NCI-H1105 (cell line): ENCODE data around the gene ABI3BP.

ENCODE experiments used
- DNase-seq: peaks from one replicate; lab custom pipeline; 2025; lab: John Stamatoyannopoulos, UW

The ABI3BP gene

DNA sequence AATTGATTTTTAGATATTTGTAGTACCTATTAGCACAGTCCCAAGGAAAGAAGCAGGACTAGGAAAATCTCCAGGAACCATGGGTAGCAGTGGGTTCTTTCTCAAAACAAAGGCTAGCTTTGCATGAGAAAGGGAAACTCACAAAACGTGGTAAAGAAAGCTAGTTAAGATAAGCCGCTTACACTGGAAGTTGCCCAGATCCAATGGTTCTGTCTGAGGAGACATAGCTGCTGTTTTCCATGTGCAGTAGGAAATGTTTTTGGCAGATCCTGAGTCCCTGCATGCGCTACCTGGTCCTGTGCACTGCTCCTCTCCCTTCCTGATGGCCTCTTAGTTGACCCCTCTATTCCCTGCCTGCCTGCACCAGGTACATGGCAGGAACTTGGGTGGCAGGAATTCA is 223.5 kb downstream of the ABI3BP start:
- DNase-seq = no peak

DNA sequence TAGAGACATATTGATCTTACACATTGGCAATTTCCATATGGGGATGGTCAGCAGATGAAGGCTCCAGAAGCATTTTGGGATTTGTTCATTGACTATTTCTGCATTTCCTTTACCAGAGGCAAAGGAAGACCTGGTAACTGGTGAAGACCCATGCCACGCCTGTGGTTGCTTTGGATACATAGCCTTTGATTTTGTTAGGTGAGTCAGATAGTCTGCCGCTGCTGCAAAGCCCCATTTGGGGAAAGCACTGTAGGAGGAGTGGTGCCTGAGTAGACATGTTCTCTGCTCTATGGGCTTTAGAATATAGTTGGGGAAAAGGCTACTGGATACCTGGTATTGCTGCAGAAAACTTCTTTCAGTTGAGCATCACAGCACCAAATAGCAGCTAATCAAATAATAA is 227.2 kb downstream of the ABI3BP start:
- DNase-seq = no peak

DNA sequence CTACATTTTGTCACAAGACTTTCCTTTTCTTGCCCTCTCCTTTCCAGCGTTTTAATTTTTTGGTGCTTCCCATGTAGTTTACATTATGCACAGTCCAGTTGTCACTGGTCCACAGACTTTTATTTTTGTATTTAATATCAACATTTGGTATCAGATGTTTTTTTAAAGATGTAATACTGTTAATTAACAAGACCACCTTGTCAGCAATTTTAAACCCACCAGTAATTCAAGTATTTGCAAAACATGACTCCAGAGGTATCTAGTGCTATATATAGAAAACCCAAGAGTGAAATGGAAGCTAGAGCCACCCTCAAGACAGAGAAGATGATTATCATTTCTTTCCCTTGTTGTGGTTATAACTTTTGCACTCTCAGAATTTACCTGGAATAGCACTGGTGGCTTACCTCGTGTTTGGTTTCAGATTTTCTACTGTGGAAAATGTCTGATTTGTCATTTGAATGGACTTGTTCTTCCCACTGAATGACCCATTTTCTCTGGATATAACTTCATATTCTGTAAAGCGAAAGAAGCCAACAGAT is 227.7 kb downstream of the ABI3BP start:
- DNase-seq = no peak

DNA sequence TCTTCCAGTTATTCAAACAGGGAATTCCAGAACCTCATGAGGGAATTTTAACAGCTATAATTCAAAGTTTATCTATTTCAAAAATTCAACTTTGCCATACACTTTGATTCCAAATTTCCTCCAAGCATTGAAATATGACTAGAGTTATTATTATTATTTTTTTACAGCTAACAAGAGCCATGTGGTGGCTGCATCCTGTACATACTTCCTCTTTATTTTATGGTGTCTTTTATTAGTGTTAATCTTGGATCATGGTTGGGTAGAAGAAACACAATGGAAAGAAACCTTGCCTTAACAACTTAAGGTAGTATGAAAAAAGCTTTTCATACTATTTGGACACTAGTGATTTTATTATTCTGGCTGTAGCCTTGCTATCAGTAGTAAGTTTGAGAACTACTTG is 231.3 kb downstream of the ABI3BP start:
- no peak for DNase-seq

DNA sequence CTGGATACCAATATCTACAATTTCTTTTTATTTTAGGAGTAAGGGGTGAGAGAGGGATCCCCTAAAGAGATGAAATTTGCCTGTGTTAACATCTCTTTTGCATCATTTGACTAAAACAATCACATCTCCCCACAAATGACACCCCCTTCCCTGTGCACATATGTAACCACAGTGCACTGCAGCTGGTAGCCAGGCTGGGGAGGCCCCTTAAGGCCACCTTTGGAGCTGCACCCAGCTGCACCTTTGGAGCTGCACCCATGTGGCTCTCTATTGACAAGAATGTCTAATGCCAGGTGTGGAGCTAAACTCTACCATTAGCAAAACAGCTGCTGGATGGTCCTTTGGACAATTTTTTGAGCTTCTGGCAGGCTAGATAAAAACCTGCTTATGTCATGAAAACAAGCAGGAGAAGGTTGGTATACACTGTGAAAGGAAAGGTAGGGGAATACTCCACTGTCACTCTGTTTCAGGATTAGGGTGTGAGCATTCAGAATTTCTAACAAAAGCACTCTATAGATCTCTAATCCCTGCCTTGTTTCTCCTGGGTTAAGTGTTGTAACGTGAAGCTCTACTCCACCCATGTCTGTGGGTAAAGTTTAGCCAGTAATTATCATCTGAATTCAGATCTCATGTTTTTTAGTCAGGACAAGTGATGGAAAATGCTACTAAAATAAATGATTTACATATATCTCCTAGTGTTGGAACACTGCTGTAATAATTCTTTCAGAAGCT is 231.8 kb downstream of the ABI3BP start:
- no peak for DNase-seq

DNA sequence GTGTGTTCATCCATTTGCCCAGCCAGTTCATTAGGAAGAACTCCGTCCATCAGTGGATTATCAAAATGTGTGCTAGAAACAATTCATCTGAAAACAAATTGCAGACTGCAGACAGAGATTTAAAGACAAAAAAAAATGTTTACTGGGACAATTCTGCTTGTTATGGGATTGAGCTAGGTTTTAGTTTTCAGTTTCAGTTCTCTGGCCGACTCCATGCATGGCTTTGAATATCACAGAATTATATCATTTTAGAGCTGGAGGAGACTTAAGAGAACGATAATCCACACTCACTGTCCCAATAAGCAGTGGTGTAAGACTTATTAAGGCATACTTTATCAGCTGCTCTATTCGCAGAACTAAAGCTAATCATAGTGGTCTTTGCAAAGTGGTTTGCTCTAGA is 232.8 kb downstream of the ABI3BP start:
- DNase-seq = no peak

DNA sequence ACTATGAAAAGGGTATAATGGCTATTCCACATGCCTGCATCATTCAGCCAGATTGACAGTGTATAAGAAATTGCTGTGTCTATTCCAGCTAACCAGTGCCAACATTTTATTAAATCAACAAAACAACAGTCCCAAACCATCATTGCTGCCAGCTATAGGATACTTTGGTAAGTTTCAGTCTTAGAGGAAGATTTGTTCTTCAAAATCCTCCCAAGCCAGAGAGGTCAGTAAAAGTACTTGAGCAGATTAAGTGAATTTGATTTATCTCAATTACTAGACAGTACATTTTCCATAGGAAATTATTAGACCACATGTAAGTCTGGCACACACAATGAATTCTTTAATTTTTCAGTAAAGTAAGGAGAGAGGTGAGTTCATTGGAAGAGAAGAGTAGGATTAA is 233.3 kb downstream of the ABI3BP start:
- DNase-seq = no peak

DNA sequence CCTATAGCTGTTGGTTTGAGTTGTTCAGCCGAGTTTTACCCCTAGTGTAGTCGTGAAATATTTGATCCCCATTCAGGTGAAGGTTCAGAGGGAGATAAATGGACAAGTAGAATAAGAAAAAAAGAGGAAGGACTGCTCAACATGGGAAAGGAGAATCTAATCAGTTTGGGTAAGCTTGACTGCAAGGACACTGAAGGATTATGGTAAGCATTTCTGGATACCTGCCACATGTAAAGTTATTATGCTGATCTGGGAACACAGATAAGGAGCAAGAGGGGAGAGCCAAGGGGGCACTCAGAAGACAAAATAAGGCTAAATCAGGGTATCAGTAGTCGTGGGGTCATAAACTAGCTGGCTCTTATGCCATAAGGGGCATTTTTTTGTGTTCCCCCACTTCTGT is 234.1 kb downstream of the ABI3BP start:
- DNase-seq = no peak

DNA sequence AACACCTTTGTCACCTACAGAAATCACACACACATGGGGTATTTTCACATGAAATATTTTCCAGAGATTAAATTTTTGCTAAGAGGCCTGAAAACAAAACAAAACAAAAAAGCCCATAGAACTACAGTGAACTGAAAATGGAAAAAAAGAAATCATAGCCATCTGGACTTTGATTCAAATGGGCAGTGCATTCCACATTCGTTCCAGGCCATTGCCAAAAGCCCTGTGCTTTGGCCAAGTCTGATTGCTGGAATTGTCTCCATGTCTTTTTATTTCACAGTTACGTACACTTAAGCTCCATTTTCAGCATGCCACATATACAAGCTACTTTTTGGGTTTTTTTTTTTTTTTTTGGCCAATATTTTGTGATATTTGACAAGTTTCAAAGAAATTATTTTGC is 236.8 kb downstream of the ABI3BP start:
- DNase-seq = no peak

DNA sequence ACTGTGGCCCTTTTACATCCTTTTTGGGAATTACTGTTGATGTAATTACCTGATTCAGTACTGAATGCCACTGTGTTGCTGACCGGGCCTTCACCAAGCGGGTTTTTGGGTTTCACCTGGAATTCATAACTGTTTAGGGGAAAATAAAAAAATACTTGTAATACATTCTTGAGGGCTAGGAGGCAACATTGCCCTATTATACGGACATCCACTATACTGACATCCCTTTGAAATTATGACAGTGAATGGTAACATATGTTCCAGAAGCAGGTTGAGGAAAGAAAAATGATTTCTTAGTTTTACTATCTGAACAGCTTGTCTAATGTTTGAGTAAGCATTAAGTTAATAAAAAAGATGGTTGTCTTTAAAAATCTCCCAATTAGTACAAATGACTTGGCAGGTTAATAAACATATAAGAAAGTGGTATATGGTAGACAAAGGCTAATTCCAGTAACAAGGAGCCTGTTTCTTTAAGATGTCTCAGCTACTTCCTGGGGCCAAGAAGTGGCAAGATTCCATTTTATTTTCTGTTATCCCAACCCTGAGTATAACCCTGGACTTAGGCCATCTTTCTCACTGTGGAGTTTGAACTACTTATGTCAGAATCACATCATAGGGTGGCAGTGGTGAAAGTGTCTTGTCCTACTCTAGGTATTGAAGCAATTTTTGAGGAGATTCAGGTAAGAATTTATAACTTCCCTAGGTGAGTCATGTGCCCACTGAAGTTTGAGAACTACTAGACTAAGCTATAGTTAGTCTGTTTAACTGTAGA is 238.5 kb downstream of the ABI3BP start:
- DNase-seq = no peak

DNA sequence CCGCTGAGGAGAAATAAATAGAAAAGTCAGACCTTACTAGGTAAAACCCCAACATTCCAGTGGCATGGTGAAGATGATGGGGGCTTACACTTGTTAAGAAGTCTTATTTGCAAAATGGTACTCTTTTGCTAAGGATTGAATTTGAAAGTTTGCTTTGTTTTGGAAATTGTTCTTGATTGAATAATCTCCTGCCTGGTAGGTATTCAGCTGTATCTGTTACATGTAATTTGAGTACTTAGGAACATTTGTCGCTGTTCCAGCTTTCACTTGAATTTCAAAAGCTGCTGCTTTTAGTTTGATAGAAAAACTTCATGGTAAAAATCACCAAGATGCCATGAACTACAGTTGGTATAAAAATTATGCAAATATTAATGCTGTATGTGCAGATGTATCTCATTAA is 239.4 kb downstream of the ABI3BP start:
- no peak for DNase-seq

DNA sequence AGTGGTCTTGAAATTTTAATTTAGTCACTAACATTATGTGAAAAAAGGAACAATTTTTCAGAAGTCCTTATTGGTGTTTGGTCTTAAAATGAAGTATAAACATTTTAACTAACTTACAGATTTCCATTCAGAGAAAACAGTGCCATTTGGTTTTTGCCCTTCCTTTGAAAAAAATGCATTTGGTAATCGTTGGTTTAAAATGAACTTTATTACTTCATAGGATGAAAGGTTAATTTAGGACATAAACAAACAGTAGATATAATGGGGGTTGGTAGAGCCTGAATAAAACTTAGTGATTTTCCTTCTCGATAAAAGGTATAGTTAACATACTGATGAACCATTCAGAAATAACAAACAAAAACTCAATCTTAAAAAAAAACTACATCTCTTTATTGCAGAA is 244.3 kb downstream of the ABI3BP start:
- no peak for DNase-seq

DNA sequence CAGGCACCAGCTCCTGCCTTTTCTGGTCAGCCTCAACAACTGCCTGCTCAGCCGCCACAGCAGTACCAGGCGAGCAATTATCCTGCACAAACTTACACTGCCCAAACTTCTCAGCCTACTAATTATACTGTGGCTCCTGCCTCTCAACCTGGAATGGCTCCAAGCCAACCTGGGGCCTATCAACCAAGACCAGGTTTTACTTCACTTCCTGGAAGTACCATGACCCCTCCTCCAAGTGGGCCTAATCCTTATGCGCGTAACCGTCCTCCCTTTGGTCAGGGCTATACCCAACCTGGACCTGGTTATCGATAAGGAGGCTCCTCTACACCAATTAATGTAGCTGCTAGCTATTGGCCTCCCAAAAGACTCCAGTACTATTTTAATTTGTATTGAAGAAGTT is 245.0 kb downstream of the ABI3BP start:
- DNase-seq = no peak

DNA sequence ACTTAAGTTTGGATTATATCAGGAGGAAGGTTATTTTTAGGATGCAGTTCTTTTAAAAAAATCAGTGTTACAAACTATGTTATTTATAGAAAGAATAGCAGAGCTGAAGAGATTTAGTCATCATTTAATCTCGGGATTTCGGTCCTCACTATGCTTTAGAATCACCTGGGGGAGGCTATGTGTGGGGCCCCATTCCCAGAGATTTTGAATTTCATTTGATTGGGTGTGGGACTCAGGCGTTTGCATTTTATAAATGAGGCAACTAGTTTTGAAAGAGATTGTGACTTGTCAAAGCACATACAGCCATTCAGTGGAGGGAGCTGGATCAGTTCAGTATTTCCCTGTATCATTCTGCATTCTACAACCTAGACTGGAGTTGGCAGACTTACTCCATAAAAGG is 247.1 kb downstream of the ABI3BP start:
- DNase-seq = no peak

DNA sequence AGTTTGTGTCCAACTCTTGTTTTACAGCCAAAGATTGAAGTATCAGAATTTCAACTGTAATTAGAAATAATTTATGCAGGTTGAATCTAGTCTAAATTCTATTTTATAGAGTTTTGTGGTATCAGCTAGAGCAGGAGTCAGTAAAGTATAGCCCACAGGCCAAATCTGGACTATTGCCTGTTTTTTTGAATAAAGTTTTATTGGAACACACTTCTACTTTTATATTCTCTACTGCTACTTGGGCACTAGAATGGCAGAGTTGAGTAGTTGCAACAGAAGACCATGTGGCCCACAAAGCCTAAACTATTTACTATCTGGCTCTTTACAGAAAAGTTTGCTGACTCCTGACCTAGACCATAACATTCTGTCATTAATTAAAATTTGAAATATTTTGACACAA is 247.6 kb downstream of the ABI3BP start:
- no peak for DNase-seq

DNA sequence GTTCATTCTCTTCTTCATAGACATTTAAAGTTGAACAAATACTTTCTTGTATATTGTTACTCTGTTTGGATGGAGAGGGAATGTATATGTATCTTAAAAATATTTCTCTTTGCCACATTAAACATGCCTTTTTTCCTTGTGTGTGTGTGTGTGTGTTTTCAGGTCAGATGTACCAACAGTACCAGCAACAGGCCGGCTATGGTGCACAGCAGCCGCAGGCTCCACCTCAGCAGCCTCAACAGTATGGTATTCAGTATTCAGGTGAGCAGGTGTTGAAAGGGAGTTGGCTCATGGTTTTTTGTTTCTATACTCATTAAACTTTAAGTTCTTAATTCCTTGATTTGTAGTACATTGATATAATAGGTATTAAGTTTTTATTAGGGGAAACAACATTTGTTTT is 248.6 kb downstream of the ABI3BP start:
- no peak for DNase-seq

DNA sequence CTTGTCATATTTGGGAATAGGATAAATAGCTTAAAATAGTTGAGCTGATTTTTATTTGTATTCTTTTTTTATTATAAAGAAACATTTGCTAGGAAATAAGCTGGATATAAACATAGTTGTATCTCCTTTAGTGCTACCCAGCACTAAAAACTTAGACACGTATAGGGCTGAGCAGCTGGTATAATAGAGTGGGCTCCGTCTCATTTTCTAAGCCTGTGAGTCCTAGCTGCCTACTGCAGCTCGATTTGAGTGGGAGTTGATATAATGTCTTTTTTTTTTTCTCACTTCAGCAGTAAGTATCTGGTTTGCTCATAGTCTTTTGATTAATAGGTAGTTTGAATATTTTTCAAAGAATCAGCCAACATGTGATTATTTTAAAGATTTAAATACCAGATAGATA is 249.7 kb downstream of the ABI3BP start:
- no peak for DNase-seq

DNA sequence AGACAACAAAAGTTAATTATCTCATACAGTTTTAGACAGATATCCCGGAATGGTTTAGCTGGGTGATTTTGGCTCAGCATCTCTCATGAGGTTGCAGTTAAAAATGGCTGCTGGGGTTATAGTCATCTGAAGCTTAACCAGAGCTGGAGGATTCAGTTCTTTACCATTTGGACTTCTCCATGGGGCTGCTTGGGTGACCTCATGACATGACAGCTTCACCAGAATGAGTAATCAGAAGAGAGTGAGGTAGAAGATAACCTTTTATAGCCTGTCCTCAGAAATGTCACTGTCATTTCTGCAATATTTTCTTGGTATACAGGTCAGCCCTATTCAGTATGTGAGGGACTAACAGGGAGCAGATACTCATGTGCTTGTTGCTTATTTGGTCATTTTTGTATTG is 253.0 kb downstream of the ABI3BP start:
- DNase-seq = no peak

DNA sequence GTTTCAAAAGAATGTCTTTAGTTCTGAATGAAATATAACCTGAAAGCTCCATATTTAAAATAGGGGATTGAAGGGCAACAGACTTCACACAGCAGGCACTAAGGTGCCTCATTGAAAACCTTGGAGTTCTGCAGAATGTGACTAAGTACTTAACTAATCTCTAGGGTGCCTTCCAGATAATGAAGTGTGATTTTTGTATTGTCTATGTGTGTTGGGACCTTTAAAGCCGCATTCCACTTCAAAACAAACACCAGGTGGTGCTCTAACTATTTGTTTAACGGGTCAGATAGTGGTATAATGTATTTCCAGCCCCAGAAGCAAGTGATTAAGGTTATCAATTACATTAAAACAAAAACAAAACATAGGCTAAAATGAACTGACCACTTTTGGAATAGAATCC is 255.9 kb downstream of the ABI3BP start:
- no peak for DNase-seq

DNA sequence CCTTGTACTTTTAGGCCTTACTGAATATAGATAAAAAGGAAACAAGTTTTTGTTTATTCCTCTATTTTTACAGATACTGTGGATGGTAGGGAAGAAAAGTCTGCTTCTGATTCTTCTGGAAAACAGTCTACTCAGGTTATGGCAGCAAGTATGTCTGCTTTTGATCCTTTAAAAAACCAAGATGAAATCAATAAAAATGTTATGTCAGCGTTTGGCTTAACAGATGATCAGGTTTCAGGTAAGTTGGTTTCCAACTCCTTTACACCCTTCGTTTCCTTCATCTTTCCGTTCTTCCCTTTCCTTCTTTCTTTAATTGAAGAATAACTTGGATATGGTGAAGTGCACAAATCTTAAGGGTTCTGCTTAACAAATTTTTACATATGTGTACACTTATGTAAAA is 260.8 kb downstream of the ABI3BP start:
- no peak for DNase-seq

DNA sequence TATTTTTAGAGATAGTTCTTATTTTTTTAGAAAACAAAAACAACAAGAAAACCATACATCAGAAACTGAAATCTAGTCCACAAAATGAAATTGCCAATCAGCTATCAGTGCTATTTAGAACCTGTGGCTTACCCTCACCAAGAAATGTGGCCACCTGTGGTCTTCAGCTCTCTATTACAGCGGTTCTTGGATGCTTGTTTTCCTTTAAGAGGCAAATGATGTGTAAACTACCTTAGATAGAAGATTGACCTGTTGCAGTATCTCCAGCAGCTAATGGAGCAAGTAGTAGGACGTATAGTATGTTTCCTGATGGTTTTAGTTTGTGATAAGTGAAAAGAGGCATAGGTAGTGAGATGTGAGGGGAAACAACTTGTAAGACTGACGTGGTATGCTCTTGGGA is 262.7 kb downstream of the ABI3BP start:
- no peak for DNase-seq

DNA sequence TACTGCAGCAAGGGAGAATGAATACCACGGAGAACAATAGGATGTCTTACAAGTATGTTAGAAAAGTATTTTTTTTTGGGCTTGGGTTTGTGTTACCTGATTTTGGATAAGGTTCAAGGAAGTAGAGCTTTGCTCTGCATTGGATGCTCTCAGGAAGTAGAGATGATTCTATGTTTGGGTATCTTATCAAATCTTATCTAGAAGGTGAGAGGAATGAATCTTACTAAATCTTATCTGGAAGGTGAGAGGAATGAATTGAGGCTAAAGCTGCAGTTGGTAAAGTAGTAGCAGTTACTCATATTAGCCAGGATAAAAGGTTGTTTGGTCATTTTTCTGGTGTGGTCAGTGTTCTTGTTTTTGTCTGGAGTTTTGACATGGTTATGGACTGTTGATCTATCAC is 266.5 kb downstream of the ABI3BP start:
- no peak for DNase-seq

DNA sequence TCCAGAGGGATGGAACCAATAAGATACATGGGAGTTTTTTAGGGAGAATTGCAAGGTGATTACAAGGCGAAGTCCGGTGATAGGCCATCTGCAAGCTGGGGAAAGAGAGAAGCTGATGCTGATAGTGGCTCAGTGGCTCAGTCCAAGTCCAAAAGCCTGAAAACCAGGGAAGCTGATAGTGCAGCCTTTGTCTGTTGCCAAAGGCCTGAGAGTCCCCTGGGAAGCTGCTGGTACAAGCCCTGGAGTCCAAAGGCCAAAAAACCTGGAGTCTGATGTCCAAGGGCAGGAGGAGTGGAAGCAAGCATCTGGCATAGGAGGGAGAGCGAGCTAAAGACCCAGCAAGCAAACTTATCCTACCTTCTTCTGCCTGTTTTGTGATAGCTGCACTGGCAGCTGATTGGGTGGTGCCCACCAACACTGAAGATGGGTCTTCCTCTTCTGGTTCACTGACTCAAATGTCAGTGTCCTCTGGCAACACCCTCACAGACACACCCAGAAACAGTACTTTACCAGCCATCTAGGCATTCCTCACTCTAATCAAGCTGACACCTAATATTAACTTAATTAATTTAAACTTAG is 267.2 kb downstream of the ABI3BP start:
- no peak for DNase-seq
